WI38 (cell line): ENCODE data around the gene CNN3.

Source experiments
- H3K4me3 ChIP-seq: 2 replicates; pipeline ENCODE4 v1.5.1; 2011; ENCODE audit warnings: low read depth, mild to moderate bottlenecking, control low read depth, low read length
- TF ChIP-seq, protein P1 (sequence below): IDR thresholded peaks from 2 replicates; pipeline ENCODE4 v1.5.1; 2012; ENCODE audit warnings: low read depth, mild to moderate bottlenecking, control low read depth, low read length

Gene CNN3

DNA sequence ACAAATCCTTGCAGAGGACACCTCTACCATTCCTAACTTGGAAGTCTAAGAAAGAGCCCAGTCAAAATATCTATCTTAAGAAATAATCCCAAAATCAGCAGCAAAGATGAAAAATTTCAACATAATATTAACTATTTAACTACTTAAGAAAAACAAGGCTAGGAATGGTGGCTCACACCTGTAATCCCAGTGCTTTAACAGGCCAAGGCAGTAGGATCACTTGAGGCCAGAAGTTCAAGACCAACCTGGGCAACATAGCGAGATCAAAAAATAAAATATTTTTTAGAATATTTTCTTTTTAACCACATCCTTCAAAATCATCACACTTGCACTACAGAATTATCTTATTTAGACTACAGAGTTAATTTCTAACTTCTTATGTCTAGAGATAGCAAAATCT is 4.9 kb downstream of the CNN3 start:
- no peak overlapping the region for H3K4me3 ChIP-seq
- TF ChIP-seq, protein P1, sequence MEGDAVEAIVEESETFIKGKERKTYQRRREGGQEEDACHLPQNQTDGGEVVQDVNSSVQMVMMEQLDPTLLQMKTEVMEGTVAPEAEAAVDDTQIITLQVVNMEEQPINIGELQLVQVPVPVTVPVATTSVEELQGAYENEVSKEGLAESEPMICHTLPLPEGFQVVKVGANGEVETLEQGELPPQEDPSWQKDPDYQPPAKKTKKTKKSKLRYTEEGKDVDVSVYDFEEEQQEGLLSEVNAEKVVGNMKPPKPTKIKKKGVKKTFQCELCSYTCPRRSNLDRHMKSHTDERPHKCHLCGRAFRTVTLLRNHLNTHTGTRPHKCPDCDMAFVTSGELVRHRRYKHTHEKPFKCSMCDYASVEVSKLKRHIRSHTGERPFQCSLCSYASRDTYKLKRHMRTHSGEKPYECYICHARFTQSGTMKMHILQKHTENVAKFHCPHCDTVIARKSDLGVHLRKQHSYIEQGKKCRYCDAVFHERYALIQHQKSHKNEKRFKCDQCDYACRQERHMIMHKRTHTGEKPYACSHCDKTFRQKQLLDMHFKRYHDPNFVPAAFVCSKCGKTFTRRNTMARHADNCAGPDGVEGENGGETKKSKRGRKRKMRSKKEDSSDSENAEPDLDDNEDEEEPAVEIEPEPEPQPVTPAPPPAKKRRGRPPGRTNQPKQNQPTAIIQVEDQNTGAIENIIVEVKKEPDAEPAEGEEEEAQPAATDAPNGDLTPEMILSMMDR, result no peak

GRCh38 chr1:94920061-94920460 is 6.8 kb downstream of the CNN3 start:
- no peak overlapping the region for H3K4me3 ChIP-seq
- TF ChIP-seq, protein P1, result no peak

DNA sequence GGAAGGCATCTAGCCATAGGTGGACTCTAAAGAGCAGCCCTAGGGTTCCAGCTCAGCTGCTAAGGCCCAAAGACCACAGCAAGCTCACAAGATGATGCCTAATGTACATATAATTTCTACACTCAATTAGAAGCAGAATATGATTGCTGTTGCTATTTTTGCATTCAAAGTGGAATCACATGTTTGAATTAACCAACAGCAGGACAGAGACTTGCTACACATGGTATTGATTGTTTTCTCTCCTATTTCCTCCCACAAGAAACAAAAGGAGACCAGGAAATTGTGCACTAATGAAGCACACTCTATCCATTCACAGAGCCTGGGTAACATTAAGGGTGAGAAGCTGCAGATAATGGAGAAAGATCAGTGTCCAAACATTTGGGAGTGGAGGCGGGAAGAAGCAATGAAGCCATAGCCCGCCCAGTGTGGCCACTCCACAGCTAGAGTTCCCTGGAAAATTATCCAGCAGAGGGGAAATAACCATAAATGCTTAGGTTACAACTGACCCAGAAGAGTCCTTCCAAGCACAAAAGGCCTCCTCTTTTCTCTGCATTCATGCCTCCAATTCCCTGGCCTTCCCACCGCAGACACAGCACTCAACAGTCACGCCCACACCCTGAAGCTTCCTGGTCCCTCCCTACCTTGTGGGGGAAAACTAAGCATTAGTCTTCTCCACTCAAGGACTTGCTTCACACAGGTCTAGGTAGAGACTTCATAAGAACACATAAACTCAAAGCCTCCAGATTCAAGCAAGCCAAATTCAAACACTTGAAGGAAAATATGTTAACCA is 7.5 kb downstream of the CNN3 start:
- no peak overlapping the region for H3K4me3 ChIP-seq
- TF ChIP-seq, protein P1, result no peak

- H3K4me3 ChIP-seq, result no peak overlapping the region
- TF ChIP-seq, protein P1, result no peak
Measured at GRCh38 chr1:94917251-94917650, 9.7 kb downstream of the CNN3 start.

GRCh38 chr1:94912263-94913184 is 14.4 kb downstream of the CNN3 start:
- H3K4me3 ChIP-seq, result no peak overlapping the region
- TF ChIP-seq, protein P1, result no peak

DNA sequence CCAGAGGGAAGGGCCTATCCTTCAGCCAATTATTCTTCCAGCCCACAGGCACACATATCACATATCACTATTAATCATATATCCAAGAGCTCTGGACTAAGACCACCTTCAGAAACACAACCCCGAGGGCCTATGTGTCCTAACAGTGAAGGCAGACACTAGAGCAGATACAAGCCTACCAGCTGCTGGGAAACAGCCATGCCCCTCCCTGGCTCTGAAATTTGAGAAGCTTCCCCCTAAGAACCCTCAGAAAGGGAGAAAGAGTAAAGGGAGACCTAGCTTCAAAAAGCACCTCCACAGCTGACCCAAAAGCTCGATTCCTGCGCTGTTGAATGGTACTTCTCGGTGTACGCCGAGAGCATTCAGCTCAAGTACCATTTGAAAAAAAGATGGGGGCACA is 17.4 kb downstream of the CNN3 start:
- TF ChIP-seq, protein P1, result no peak
- H3K4me3 ChIP-seq, result no peak overlapping the region

GRCh38 chr1:94908965-94909364 is 17.9 kb downstream of the CNN3 start:
- TF ChIP-seq, protein P1, result no peak
- H3K4me3 ChIP-seq, result no peak overlapping the region
